SK-N-SH (cell line): ENCODE results near the gene BAIAP2.

Experiments
- CTCF ChIP-seq: fragments of 200-600 bp; sonication (generic); IDR thresholded peaks from 2 replicates; pipeline ENCODE4 v1.6.1; 2017; ENCODE audit warnings: antibody characterized with exemption, mild to moderate bottlenecking, moderate library complexity
- EP300 ChIP-seq, 2 experiments: IDR thresholded peaks; 2 replicates each; pipeline versions ENCODE4 v1.4.0 to v1.6.1; 2012; ENCODE audit warnings: borderline replicate concordance in 1 of 2, low read depth in 1 of 2, low read length in 1 of 2
- EZH2phosphoT487 ChIP-seq: fragments of 200-600 bp; sonication (generic); IDR thresholded peaks from 2 replicates; pipeline ENCODE4 v1.6.1; 2017; ENCODE audit warnings: low read depth, mixed run types, mild to moderate bottlenecking, antibody characterized with exemption, moderate library complexity, borderline replicate concordance
- FOXJ3 ChIP-seq: sonication (generic); formaldehyde crosslinking; IDR thresholded peaks from 2 replicates; pipeline ENCODE4 v1.5.1; 2020; ENCODE audit warnings: mild to moderate bottlenecking, missing genetic modification reagents
- FOXM1 ChIP-seq: IDR thresholded peaks from 2 replicates; pipeline ENCODE4 v1.4.0; 2012; ENCODE audit warnings: low read depth, mild to moderate bottlenecking
- JUND ChIP-seq: IDR thresholded peaks from 2 replicates; pipeline ENCODE4 v1.4.0; 2012
- MAX ChIP-seq: IDR thresholded peaks from 2 replicates; pipeline ENCODE4 v1.4.0; 2012; ENCODE audit warnings: low read depth
- MXI1 ChIP-seq: IDR thresholded peaks from 2 replicates; pipeline ENCODE4 v1.6.1; 2012; ENCODE audit warnings: mild to moderate bottlenecking, low read depth, low read length, improper control_type of control experiment
- POLR2AphosphoS5 ChIP-seq: IDR thresholded peaks from 2 replicates; pipeline ENCODE4 v1.6.1; 2012; ENCODE audit warnings: low read depth, low read length
- RAD21 ChIP-seq: IDR thresholded peaks from 2 replicates; pipeline ENCODE4 v1.6.1; 2012; ENCODE audit warnings: mild to moderate bottlenecking, low read length
- RCOR1 ChIP-seq: fragments of 150-350 bp; IDR thresholded peaks from 2 replicates; pipeline ENCODE4 v1.6.1; 2017; ENCODE audit warnings: antibody characterized with exemption, low read length
- SIN3A ChIP-seq: IDR thresholded peaks from 2 replicates; pipeline ENCODE4 v1.6.1; 2012; ENCODE audit warnings: low read depth, mild to moderate bottlenecking, low read length, moderate library complexity, borderline replicate concordance
- USF2 ChIP-seq: fragments of 150-350 bp; IDR thresholded peaks from 2 replicates; pipeline ENCODE4 v1.6.1; 2017; ENCODE audit warnings: antibody characterized with exemption, low read length, low read depth, borderline replicate concordance
- YY1 ChIP-seq: IDR thresholded peaks from 2 replicates; pipeline ENCODE4 v1.4.0; 2012; ENCODE audit warnings: low read depth, mild to moderate bottlenecking

GRCh38 chr17:81099888-81100287 lies 64.9 kb downstream of the BAIAP2 start:
- TF ChIP-seq RAD21 (no peak), FOXM1 (no peak), FOXJ3 (no peak), YY1 (no peak), MAX (no peak), CTCF (no peak), EZH2phosphoT487 (no peak), USF2 (no peak), JUND (no peak), MXI1 (no peak), SIN3A (no peak), RCOR1 (no peak), POLR2AphosphoS5 (no peak), EP300 (IDR thresholded peaks at IDR 0.05; ENCODE audit: borderline replicate concordance in 1 of 2, low read depth in 1 of 2, low read length in 1 of 2) (no peak)
